Liver (tissue), 9 donors: ENCODE results near the gene POFUT1. TPM values are rescaled to one million over a fixed set of nuclear protein-coding genes. Genes with fewer than 3 reads are reported as not detected.

Experiments used
- DNase-seq: peaks from one replicate; pipeline ENCODE4 v3.0.0-alpha.2; 2017; ENCODE audit warnings: low spot score
- H3K27ac ChIP-seq, 2 donors: one replicate each; pipeline ENCODE4 v1.7.0; 2013; ENCODE audit warnings: inconsistent platforms in 2 of 2, low read length in 2 of 2, control low read depth in 1 of 2, low read depth in 1 of 2, mild to moderate bottlenecking in 1 of 2
- H3K27me3 ChIP-seq, 4 donors: one replicate each; pipeline versions ENCODE4 v1.6.1 to v1.7.0; 2013; ENCODE audit warnings: low read length in 3 of 4, inconsistent platforms in 1 of 4, mild to moderate bottlenecking in 1 of 4, moderate library complexity in 1 of 4; ENCODE audit not compliant: control insufficient read depth in 4 of 4, insufficient read depth in 4 of 4
- H3K36me3 ChIP-seq, 4 donors: one replicate each; pipeline versions ENCODE4 v1.6.1 to v1.7.0; 2013; ENCODE audit warnings: low read length in 3 of 4, mild to moderate bottlenecking in 3 of 4, low read depth in 1 of 4, moderate library complexity in 1 of 4; ENCODE audit not compliant: control insufficient read depth in 4 of 4, insufficient read depth in 3 of 4
- H3K4me1 ChIP-seq, 4 donors: one replicate each; pipeline versions ENCODE4 v1.6.1 to v1.7.0; 2013; ENCODE audit warnings: low read length in 3 of 4, mild to moderate bottlenecking in 3 of 4, moderate library complexity in 1 of 4; ENCODE audit not compliant: control insufficient read depth in 4 of 4, insufficient read depth in 4 of 4
- H3K4me3 ChIP-seq, 3 donors: one replicate each; pipeline versions ENCODE4 v1.6.1 to v1.7.0; 2013; ENCODE audit warnings: low read length in 3 of 3, control low read depth in 1 of 3, low read depth in 1 of 3, mild to moderate bottlenecking in 1 of 3
- H3K9ac ChIP-seq, 2 donors: one replicate each; pipeline ENCODE4 v1.7.0; 2013; ENCODE audit warnings: low read length in 2 of 2, mild to moderate bottlenecking in 2 of 2, moderate library complexity in 2 of 2, control low read depth in 1 of 2, low read depth in 1 of 2
- H3K9me3 ChIP-seq, 4 donors: one replicate each; pipeline versions ENCODE4 v1.6.1 to v1.7.0; 2013; ENCODE audit warnings: low read length in 3 of 4; ENCODE audit not compliant: control insufficient read depth in 4 of 4
- RXRA ChIP-seq, 2 donors: IDR thresholded peaks; 2 replicates each; pipeline ENCODE4 v1.6.1; 2017 to 2018; ENCODE audit warnings: antibody characterized with exemption in 2 of 2, mild to moderate bottlenecking in 1 of 2
- WGBS: extraction: QIAGEN DNeasy Blood & Tissue Kit; methylation state at CpG from one replicate; pipeline ENCODE4 v1.1.7; 2013; 5-methylcytosine and 5-hydroxymethylcytosine counted together
- polyA plus RNA-seq, 2 donors: library from polyadenylated mRNA; stranded (reverse) in 1 of 2; unstranded in 1 of 2; fragments of 200-250 nt in 1 of 2; fragments of >200 nt in 1 of 2; fragmentation: Nextera tagmentation in 1 of 2; extraction: Ambion mirVana in 1 of 2; gene quantifications; one replicate each; pipeline versions ENCODE4 v1.2.1 to v1.2.3, GENCODE V29; 2013 to 2015
- total RNA-seq, 2 donors: library from RNA; depleted of rRNA; stranded (reverse); fragments of >200 nt; gene quantifications; one replicate each; pipeline ENCODE4 v1.2.3, GENCODE V29; 2014
- donor health status: healthy.
- donor health status: healthy.
- donor health status: healthy.
- donor health status: healthy.
- donor health status: healthy.

The POFUT1 gene
- total and polyA plus RNA-seq, 4 donors = 14.6 to 43.3 (median 24.8) TPM

DNA sequence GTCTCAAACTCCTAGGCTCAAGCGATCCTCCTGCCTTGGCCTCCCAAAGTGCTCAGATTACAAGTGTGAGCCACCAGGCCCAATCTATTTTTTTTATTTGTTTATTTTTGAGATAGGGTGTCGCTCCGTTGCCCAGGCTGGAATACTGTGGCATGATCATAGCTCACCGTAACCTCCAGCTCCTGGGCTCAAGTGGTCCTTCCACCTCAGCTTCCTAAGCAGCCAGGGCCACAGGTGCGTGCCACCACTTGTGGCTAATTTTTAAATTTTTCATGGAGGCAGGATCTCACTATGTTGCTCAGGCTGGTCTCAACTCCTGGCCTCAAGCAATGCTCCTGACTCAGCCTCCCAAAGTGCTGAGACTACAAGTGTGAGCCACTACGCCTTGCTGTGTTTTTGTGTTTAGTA is 79.6 kb downstream of the POFUT1 start:
- DNase-seq = no peak
- Histone ChIP-seq H3K9me3 (no peaks in the 10 kb centered on the region), H3K36me3 (no peaks in the 10 kb centered on the region), H3K9ac (no peak overlapping the region), H3K27ac (no peak overlapping the region), H3K27me3 (no peaks in the 10 kb centered on the region), H3K4me3 (no peak overlapping the region), H3K4me1 (peaks cover 9 to 41% (median 30%) of the 10 kb centered on the region in 4 donors)
- no peak for TF ChIP-seq RXRA (IDR thresholded peaks at IDR 0.05)
- 92% methylated on average over 6 of the region's 6 CpGs for WGBS

Other genes starting within 250 kb of the POFUT1 start
- gene XKR7, start 239.7 kb upstream of the POFUT1 start, total RNA-seq = under 1 TPM; under 0.01 to 0.05 TPM
- gene XKR7, start 239.7 kb upstream of the POFUT1 start, polyA plus RNA-seq = not detected
- gene CCM2L, start 197.4 kb upstream of the POFUT1 start, total RNA-seq = 1 to 10 TPM; 1.3 to 2.1 TPM
- 1 to 10 TPM in 1 of 2 donors, under 1 TPM in 1; 0.31 to 1.2 TPM for gene CCM2L, start 197.4 kb upstream of the POFUT1 start, polyA plus RNA-seq
- 10 to 100 TPM; 12.8 to 20.6 TPM for gene HCK, start 155.6 kb upstream of the POFUT1 start, total RNA-seq
- 1 to 10 TPM; 1.8 to 7.7 TPM for gene HCK, start 155.6 kb upstream of the POFUT1 start, polyA plus RNA-seq
- gene TM9SF4, start 98.2 kb upstream of the POFUT1 start, total RNA-seq = 10 to 100 TPM; 20.7 to 23.8 TPM
- gene TM9SF4, start 98.2 kb upstream of the POFUT1 start, polyA plus RNA-seq = 10 to 100 TPM; 15.9 to 26.2 TPM
- 1 to 10 TPM; 1.8 to 7.2 TPM for gene PLAGL2, start 137 bp upstream of the POFUT1 start, total RNA-seq
- 1 to 10 TPM; 1.3 to 1.5 TPM for gene PLAGL2, start 137 bp upstream of the POFUT1 start, polyA plus RNA-seq
- 10 to 100 TPM in 1 of 2 donors, 1 to 10 TPM in 1; 8.3 to 24.2 TPM for gene KIF3B, start 69.8 kb downstream of the POFUT1 start, total RNA-seq
- gene KIF3B, start 69.8 kb downstream of the POFUT1 start, polyA plus RNA-seq = 10 to 100 TPM in 1 of 2 donors, 1 to 10 TPM in 1; 8.6 to 17.2 TPM
- 10 to 100 TPM; 31.2 to 61.3 TPM for gene ASXL1, start 150.5 kb downstream of the POFUT1 start, total RNA-seq
- gene ASXL1, start 150.5 kb downstream of the POFUT1 start, polyA plus RNA-seq = 10 to 100 TPM; 13.4 to 17.8 TPM